GM18520 (cell line): ENCODE measurements around the gene NUMB.

Source experiments
- ATAC-seq: cut with Tn5 transposase; IDR thresholded peaks from one replicate; pipeline ENCODE4 v1.9.1; 2021; ENCODE audit not compliant: unreplicated experiment

The NUMB gene

DNA sequence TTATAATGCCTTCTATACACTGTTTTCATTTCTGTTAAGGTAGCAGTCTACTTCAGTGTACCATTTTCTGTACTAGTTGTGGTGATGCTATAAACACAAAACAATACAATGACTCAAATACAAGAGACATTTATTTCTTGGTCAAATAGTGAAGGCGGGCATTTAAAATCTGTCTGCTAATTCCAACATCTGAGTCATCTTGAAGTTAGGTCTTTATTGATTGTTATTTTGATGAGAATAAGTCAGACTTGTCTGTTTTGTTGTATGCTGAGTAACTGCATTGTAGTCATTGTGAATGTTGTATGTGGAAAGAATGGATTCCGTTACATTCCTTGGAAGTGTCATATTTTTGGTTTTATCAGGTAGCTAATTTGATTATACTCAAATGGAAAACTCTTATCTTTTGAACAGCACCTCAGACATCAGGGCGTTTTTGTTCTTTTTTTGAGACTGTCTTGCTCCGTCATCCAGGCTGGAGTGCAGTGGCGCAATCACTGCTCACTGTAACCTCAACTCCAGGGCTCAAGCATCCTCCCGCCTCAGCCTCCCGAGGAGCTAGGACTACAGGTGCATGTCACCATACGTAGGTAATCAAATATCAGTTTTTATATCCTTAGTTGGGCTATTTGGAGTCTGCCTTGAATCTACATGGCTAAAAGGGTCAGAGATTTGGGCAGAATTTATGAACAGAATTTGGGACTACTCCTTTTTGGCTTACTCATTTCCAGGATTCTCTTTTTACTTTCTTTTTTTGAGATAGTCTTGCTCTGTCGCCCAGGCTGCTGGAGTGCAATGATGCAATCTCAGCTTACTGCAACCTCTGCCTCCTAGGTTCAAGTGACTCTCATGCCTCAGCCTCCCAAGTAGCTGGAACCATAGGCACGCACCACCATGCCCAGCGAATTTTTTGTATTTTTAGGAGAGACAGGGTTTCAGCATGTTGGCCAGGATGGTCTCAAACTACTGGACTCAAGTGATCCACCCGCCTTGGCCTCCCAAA lies 164.3 kb downstream of the NUMB start:
- no peak for ATAC-seq

- ATAC-seq: peak; percentile 64
Measured at GRCh38 chr14:73290279-73290678, 168.1 kb downstream of the NUMB start.

DNA sequence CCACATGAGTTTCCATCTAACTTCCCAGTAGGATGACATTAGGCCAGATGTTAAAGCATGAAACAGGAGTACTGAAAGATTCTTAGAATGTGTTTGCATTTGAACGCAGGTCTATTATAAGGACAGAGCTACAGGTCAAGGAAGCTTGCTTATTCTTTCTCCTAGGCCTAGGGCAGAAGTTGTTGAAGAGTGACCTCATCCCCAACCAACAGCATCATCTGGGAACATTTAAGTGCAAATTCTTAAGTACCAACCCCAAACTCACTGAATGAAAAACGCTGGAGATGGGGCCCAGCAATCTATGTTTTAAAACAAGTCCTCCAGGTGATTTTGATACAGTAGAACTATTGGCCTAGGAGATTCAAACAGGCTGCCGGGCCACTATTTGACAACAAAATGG lies 168.6 kb downstream of the NUMB start:
- no peak for ATAC-seq

GRCh38 chr14:73289308-73289707 lies 169.0 kb downstream of the NUMB start:
- no peak for ATAC-seq

- ATAC-seq: no peak
Measured at GRCh38 chr14:73287071-73287470, 171.3 kb downstream of the NUMB start.

DNA sequence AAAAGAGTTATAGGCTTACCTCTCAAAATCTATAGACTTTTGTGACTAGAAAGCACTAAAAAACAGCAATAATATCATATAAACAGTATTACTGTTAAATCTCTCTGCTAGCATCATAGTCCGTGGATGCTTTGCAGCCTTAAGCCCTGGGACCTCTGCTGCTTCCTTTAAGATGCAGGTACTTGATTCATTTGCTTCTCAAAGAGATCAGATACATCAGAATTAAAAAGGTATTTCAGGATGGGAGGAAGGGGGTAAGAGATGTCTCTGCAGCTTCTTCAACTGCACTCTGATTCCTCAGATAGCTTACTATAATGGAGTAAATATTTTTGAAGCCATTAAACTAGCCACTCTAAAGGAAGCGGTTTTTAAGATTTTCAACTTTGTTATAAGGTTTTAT lies 171.7 kb downstream of the NUMB start:
- no peak for ATAC-seq

DNA sequence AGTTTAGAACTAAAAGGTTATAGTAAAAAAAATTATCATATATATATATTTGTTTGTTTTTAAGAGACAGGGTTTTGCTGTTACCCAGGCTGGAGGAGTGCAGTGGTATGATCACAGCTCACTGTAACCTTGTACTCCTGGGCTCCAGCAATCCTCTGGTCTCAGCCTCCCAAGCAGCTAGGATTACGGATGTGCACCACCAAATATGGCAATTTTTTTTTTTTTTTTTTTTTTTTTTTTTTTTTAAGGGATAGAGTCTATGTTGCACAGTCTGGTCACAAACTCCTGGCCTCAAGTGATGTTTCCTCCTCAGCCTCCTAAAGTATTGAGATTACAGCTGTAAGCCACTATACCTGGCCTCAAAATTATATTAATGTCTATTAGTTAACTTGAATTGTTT lies 172.4 kb downstream of the NUMB start:
- ATAC-seq: no peak

GRCh38 chr14:73283608-73284379 lies 174.6 kb downstream of the NUMB start:
- ATAC-seq: no peak

GRCh38 chr14:73280903-73281302 lies 177.4 kb downstream of the NUMB start:
- ATAC-seq: no peak

GRCh38 chr14:73277376-73277775 lies 181.0 kb downstream of the NUMB start:
- ATAC-seq: no peak

- ATAC-seq: no peak
Measured at GRCh38 chr14:73276836-73277235, 181.5 kb downstream of the NUMB start.

DNA sequence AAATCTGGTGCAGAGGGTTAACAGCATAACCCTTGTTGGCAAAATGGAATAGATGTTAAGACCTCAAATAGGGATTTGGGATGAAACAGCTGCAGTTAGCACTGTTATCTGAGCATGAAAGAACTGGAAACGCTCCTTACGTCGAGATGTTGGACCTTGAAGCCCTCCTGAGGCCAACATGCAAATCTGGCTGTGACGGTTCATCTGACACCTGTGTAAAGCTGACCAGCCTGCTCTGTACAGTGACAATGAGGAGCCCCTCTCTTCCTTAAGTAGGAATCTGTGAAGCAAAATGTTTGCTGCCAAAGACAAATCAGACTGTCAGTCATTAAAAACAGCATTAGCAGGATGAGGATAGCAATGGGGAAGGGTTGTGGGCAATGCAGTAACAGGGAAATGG lies 184.5 kb downstream of the NUMB start:
- no peak for ATAC-seq

DNA sequence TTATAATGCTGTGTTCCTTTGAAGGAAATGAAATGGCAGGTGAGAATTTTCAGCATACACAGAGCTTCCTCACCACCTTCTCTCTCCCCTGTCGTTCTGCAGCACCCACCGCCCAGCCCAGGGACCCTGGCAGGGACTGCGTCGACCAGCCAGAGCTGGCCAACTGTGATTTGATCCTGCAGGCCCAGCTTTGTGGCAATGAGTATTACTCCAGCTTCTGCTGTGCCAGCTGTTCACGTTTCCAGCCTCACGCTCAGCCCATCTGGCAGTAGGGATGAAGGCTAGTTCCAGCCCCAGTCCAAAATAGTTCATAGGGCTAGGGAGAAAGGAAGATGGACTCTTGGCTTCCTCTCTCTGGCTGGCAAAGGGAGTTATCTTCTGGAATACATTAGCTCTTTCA lies 186.0 kb downstream of the NUMB start:
- no peak for ATAC-seq

DNA sequence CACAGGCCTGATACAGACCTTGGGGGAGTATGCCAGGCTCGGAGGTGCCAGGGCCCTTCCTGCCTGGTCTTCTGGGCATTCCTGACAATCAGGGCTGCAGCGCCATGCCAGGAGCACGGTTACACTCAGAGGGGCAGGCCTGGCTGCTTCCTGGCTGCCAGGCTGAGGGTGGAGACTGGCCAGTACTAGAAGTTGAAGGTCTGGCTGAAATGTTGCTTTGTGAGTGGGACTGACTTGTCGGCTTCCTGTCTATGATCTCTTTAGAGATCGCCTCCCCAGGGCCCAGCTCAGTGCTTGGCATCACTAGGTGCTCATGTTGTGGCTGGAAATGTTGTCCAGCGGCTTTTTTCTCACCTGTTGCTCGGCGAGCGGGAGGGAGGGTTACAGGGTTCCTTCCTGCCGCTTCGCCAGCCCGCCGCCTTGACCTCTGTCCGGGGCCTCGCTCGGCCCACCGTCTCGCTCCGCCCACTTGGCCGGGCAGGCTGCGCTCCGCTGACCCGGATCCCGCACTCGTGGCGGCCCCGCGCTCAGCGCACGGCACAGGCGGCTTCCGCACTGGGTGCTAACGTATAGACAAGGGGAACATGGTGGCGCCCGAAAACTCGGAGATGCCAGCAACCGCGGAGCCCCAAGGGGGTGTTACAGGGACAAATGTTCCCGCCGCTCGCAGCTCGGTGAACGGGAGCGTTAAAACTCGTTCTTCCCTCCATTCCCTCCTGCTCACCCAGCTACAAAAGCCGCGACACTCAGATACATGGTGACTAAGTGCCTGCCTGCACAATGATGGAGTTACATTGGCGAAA lies 188.4 kb downstream of the NUMB start:
- peak; percentile 59 for ATAC-seq

GRCh38 chr14:73267474-73267873 lies 190.9 kb downstream of the NUMB start:
- no peak for ATAC-seq

- no peak for ATAC-seq
Measured at GRCh38 chr14:73266317-73266716, 192.0 kb downstream of the NUMB start.

DNA sequence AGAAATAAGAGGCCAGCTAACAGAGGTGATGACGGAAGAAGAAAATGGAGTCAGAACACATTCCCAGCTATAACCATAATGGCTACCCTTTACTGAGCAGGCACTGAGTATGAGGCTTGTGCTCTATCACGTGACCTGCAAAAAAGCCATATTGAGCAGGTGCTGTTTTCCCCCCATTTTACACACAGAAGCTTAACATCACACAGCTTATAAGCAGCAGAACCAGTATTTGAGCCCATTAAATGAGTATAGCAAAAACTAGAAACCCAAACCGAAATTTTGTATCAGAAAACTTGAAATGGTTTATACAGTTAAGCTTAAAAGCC lies 192.7 kb downstream of the NUMB start:
- ATAC-seq: no peak

DNA sequence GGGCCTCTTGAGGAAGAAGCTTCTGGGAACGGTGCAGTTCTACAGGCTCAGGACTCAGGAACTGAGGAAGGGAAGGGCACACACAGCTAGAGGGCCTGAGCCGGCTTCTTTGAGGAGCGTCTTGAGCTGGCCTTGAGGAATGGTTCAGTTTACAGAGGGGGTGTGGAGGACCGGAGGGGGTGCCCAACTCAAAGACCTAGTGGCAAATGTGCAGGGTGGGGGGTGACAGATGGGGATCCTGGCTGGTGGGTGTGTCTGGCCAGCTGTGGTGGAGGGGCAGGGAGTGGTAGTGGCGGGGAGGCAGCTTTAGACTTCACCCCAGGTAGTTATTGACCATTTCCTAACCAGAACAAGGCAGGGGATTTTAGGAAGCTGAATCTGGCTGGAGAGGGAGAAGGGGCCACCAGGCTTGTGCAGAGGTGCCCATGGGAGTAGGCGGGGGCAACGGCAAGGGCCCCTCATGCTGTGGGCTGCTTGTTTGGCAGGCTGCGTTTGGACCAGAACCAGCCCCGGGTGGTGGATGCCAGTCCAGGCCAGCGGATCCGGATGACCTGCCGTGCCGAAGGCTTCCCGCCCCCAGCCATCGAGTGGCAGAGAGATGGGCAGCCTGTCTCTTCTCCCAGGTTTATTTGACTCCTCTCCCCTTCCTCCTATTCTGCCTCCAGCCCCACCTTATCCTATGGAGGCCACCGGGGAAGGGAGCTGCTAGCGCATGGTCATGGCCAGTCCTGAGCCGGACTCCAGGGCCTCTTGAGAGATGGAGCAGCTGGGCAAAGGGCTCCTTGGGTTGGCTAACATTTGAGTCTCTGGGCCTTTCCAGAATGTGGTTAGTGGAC lies 193.2 kb downstream of the NUMB start:
- ATAC-seq: no peak

DNA sequence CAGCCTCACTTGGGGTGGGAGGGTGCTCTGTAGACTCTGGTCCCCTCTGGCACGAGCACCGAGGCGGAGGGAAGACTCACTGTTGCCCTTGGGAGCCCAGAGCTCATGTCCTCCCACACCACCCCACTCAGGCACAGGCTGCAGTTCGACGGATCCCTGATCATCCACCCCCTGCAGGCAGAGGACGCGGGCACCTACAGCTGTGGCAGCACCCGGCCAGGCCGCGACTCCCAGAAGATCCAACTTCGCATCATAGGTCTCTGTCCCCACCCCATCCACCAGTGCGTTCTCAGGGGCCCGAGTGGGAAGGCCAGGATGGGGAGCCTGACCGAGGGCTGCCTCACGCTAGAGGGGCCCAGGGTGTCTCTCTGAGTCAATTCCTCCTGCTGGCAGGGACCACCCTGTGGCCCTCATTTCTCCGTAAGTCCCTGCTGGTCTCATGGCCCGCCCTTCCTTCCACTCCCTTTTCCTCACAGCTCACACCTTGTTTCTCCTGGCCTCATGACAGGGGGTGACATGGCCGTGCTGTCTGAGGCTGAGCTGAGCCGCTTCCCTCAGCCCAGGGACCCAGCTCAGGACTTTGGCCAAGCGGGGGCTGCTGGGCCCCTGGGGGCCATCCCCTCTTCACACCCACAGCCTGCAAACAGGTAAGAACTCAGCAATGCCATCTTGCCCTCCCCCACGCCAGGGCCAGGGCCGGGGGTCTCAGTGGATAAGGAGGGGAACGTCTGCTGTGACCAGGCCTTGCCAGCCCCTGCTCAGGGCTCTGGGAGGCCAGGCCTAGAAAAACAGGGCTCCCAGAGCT lies 194.1 kb downstream of the NUMB start:
- ATAC-seq: no peak

DNA sequence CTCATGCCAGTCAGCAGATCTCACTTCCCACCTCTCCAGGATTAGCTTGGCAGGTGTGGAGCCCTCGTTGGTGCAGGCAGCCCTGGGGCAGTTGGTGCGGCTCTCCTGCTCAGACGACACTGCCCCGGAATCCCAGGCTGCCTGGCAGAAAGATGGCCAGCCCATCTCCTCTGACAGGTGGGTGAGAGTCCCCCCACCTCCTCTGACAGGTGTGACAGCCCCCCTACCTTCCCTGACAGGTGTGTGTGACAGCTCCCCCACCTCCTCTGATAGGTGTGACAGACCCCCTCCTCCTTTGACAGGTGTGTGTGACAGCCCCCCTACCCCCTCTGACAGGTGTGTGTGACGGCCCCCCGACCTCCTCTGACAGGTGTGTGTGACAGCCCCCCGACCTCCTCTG lies 194.7 kb downstream of the NUMB start:
- no peak for ATAC-seq
